ENCODE measurements around the gene ITGB3. TPM values are rescaled to one million over a fixed set of nuclear protein-coding genes. Genes with fewer than 3 reads are reported as not detected.

The ITGB3 gene
- total and polyA plus RNA-seq, 9 donors, result 1.7 to 9.4 (median 2.9) TPM

DNA sequence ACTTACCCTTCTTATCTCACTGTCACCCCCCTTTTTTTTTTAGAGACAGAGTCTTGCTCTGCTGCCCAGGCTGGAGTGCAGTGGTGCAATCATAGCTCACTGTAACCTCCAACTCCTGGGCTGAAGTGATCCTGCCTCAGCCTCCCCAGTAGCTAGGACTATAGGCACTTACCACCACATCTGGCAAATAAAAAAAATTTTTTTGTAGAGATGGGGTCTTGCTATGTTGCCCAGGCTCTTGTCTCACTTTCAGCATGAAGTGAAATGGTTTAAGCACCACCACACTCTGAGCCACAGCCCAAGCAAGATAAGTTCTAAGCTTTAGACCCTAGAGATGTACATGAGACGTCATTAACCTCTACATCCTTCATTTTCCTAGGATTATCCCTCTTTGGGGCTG lies 35.7 kb downstream of the ITGB3 start:
- intact Hi-C loops (cut with DNase I), result no loop called here
- WGBS, 3 donors, result 91 to 97% (median 93%) methylated on average over 1 of the region's 1 CpG
- H3K4me1 ChIP-seq (ENCODE audit: insufficient read depth), result peaks cover 3% of the 10 kb centered on the region
- TF ChIP-seq, protein P1, sequence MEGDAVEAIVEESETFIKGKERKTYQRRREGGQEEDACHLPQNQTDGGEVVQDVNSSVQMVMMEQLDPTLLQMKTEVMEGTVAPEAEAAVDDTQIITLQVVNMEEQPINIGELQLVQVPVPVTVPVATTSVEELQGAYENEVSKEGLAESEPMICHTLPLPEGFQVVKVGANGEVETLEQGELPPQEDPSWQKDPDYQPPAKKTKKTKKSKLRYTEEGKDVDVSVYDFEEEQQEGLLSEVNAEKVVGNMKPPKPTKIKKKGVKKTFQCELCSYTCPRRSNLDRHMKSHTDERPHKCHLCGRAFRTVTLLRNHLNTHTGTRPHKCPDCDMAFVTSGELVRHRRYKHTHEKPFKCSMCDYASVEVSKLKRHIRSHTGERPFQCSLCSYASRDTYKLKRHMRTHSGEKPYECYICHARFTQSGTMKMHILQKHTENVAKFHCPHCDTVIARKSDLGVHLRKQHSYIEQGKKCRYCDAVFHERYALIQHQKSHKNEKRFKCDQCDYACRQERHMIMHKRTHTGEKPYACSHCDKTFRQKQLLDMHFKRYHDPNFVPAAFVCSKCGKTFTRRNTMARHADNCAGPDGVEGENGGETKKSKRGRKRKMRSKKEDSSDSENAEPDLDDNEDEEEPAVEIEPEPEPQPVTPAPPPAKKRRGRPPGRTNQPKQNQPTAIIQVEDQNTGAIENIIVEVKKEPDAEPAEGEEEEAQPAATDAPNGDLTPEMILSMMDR (IDR thresholded peaks at IDR 0.05), result no peak
- no peak for TF ChIP-seq POLR2A (IDR thresholded peaks at IDR 0.05)
- no peak for TF ChIP-seq EP300 (IDR thresholded peaks at IDR 0.05)
- H3K9me3 ChIP-seq, result no peaks in the 10 kb centered on the region
- no peak overlapping the region for H3K4me3 ChIP-seq
- DNase-seq, result no peak
- H3K27ac ChIP-seq, result no peak overlapping the region
- H3K27me3 ChIP-seq, result no peaks in the 10 kb centered on the region
- H3K36me3 ChIP-seq, result no peaks in the 10 kb centered on the region

DNA sequence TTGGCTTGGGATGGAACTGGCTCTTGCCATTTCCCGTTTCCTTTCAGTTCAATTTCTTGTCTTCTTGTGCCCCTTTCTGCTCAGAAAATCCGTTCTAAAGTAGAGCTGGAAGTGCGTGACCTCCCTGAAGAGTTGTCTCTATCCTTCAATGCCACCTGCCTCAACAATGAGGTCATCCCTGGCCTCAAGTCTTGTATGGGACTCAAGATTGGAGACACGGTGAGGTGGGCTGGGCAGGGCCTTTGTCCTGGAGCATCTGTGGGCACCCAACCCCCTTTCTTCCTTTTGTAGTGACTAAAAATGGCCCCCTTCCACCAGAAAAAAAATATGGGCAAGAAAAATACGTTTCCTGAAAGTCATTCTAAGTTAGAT lies 37.2 kb downstream of the ITGB3 start:
- H3K27me3 ChIP-seq, result no peaks in the 10 kb centered on the region
- intact Hi-C loops (cut with DNase I), result no loop called here
- no peaks in the 10 kb centered on the region for H3K9me3 ChIP-seq
- no peak for TF ChIP-seq POLR2A (IDR thresholded peaks at IDR 0.05)
- TF ChIP-seq EP300 (IDR thresholded peaks at IDR 0.05), result no peak
- TF ChIP-seq, protein P1 (IDR thresholded peaks at IDR 0.05), result no peak
- 90 to 92% (median 91%) methylated on average over 5 of the region's 5 CpGs for WGBS, 3 donors
- no peak overlapping the region for H3K27ac ChIP-seq
- DNase-seq, result no peak
- H3K4me1 ChIP-seq (ENCODE audit: insufficient read depth), result peaks cover 10% of the 10 kb centered on the region
- no peaks in the 10 kb centered on the region for H3K36me3 ChIP-seq
- no peak overlapping the region for H3K4me3 ChIP-seq

DNA sequence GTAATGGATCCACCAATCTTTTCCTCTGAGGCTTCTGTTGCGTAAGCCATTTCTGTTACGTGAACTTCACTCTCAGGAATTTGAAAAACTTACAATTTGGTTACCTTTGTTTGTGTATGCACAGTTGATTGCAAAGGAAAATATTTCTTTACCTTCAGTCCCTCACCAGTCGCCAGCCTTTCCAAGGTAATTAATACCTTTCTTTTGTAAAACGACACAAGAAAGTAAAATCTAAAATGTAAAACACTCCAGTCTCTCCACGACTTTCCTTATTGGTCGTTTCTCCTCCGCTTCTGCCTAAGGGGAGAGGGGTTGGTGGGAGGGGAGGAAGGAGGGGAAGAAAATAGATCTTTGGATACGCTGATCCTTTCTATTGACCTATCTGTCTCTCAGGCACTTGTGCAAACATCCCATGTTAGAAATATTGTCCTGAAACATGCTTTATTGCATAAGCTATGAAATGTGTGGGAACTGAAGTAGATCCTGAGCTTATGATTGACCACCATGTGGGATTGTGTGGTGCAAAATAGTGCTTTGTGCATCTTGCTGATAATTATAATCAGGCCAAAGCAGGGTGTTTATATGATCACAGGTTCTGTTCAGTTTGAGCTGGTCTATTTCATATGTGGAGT lies 37.7 kb downstream of the ITGB3 start:
- no peak overlapping the region for H3K27ac ChIP-seq
- H3K27me3 ChIP-seq, result no peaks in the 10 kb centered on the region
- no peak for DNase-seq
- no peak overlapping the region for H3K4me3 ChIP-seq
- TF ChIP-seq EP300 (IDR thresholded peaks at IDR 0.05) (no peak), POLR2A (IDR thresholded peaks at IDR 0.05) (no peak)
- TF ChIP-seq, protein P1 (IDR thresholded peaks at IDR 0.05), result no peak
- WGBS, 3 donors, result 79 to 83% (median 83%) methylated on average over 8 of the region's 8 CpGs
- intact Hi-C loops (cut with DNase I), result no loop called here
- no peaks in the 10 kb centered on the region for H3K36me3 ChIP-seq
- peaks cover 10% of the 10 kb centered on the region for H3K4me1 ChIP-seq (ENCODE audit: insufficient read depth)
- H3K9me3 ChIP-seq, result no peaks in the 10 kb centered on the region

DNA sequence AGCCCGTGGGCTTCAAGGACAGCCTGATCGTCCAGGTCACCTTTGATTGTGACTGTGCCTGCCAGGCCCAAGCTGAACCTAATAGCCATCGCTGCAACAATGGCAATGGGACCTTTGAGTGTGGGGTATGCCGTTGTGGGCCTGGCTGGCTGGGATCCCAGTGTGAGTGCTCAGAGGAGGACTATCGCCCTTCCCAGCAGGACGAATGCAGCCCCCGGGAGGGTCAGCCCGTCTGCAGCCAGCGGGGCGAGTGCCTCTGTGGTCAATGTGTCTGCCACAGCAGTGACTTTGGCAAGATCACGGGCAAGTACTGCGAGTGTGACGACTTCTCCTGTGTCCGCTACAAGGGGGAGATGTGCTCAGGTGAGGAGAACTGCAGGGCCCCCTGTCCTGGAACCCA lies 38.6 kb downstream of the ITGB3 start:
- H3K27ac ChIP-seq, result no peak overlapping the region
- H3K4me3 ChIP-seq, result no peak overlapping the region
- TF ChIP-seq EP300 (IDR thresholded peaks at IDR 0.05) (no peak), POLR2A (IDR thresholded peaks at IDR 0.05) (no peak)
- TF ChIP-seq, protein P1 (IDR thresholded peaks at IDR 0.05), result no peak
- 89 to 95% (median 94%) methylated on average over 12 to 14 of the region's 14 CpGs for WGBS, 3 donors
- H3K36me3 ChIP-seq, result no peaks in the 10 kb centered on the region
- peaks cover 10% of the 10 kb centered on the region for H3K4me1 ChIP-seq (ENCODE audit: insufficient read depth)
- DNase-seq, result no peak
- H3K27me3 ChIP-seq, result no peaks in the 10 kb centered on the region
- H3K9me3 ChIP-seq, result no peaks in the 10 kb centered on the region
- intact Hi-C loops (cut with DNase I), result no loop called here

Measured in ovary (tissue), 9 donors.